ENCODE results near the gene ANXA7.

Gene ANXA7

DNA sequence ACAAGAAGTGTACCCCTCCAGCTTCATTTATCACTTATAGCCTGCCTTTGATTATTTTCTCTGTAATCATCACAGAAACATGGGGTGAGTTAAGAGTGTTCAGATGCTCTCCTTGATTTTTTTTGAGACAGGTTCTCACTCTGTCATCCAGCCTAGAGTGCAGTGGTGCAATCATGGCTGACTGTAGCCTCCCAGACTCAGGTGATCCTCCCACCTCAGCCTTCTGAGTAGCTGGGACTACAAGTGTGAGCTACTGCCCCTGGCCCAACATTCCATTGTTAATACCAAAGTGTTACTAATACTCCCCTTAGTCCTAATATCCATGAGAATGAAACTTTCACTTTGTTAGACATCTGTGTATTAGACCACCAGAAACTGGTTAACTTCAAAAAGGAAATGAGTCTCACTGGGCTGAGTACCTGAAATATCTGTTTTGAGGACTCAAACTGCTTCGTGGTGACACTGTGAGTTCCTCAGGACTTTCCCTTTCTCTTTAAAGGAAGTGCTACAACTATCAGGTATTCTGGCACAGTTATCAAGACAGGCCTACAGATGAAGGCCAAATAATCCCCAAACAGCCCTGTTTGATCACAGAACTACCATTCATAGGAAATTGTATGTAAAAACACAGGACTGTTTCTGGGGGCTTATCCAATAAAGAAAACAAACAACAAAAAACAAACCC lies 34.7 kb downstream of the ANXA7 start:
- Histone ChIP-seq H3K4me3 (ENCODE audit: extremely low read depth, insufficient read depth, low read length, poor library complexity, severe bottlenecking) (no peak overlapping the region), H3K9me3 (ENCODE audit: control insufficient read depth, low read length) (no peaks in the 10 kb centered on the region), H3K36me3 (ENCODE audit: control insufficient read depth, insufficient read depth, low read length) (peaks cover 72% of the 10 kb centered on the region), H3K4me1 (ENCODE audit: control insufficient read depth, insufficient read depth, low read length, poor library complexity, severe bottlenecking) (no peaks in the 10 kb centered on the region), H3K27ac (ENCODE audit: low read depth, low read length, severe bottlenecking) (no peak overlapping the region)
- WGBS, 2 experiments (ENCODE audit: insufficient coverage in 2 of 2): 82 to 88% methylated on average over 1 of the region's 1 CpG

DNA sequence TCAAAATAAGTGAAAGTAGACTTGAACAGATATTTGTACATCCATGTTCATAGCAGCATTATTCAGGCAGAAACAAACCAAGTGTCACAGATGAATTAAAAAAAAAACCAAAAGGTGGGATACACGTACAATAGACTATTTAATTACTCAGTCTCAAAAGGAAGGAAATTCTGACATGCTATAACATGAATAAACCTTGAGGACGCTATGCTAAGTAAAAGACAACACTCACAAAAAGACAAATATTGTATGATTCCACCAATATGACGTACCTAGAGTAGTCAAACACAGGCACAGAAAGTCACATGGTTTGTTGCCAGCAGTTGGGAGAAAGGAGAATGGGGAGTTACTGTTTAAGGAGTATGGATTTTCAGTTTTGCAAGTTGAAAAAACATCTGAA lies 37.2 kb downstream of the ANXA7 start:
- H3K4me1 ChIP-seq (ENCODE audit: control insufficient read depth, insufficient read depth, low read length, poor library complexity, severe bottlenecking): no peaks in the 10 kb centered on the region
- peaks cover 65% of the 10 kb centered on the region for H3K36me3 ChIP-seq (ENCODE audit: control insufficient read depth, insufficient read depth, low read length)
- no peak overlapping the region for H3K4me3 ChIP-seq (ENCODE audit: extremely low read depth, insufficient read depth, low read length, poor library complexity, severe bottlenecking)
- WGBS, 2 experiments (ENCODE audit: insufficient coverage in 2 of 2): 100% methylated on average over 1 of the region's 3 CpGs
- H3K27ac ChIP-seq (ENCODE audit: low read depth, low read length, severe bottlenecking): no peak overlapping the region
- no peaks in the 10 kb centered on the region for H3K9me3 ChIP-seq (ENCODE audit: control insufficient read depth, low read length)

DNA sequence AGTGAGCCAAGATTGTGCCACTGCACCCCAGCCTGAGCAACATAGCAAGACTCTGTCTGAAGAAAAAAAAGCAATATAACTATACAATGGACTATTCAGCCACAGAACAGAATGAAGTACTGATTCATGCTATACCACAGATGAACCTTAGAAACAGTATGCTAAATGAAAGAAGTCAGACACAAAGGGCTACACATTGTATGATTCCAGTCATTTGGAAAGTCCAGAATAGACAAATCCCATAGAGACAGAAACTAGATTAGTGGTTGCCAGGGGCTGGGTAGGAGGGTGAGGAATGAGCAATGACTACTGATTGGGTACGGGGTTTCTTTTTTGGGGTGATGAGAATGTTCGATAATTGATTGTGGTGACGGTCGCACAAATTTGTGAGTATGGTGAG lies 45.6 kb downstream of the ANXA7 start:
- peaks cover 29% of the 10 kb centered on the region for H3K36me3 ChIP-seq (ENCODE audit: control insufficient read depth, insufficient read depth, low read length)
- WGBS, 2 experiments (ENCODE audit: insufficient coverage in 2 of 2): 100% methylated on average over 1 to 4 of the region's 4 CpGs

DNA sequence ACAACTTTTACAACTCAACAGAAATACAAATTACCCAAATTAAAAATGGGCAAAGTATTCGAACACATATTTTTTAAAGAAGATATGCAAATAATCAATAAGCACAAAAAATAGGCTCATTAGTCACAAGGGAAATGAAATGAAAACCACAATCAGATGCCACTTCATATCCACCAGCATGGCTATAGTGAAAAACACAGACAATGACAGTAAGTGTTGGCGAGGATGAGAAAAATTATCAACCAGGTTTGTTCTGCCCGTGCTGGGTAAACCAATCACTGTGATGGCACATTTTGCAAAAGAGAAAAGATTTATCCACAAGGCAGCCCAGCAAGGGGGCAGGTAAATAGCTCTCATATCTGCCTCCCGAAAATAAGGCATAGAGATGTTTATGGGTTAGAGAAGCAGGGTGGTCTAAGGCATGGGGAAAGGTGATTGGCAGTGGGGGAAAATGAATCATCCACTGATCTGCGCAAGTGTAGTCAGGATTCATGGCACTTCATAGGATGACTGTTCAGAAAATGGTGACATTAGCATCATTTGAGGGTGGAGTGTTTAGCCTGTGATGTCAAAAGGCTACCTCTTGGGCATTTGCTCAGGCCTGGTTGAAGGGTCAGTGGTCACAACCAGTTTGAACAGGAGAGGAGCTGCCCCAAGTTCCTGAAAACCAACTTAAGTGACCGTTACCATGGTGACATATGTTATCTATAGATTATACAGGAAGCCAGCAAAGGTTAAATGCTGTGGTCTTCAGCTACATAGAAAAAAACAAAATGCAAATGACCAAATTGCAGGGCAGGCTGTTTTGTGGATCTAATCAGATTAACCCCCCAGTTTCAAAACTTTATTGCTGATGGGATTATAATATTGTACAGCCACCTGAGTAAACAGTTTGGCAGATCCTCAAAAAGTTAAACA lies 47.2 kb downstream of the ANXA7 start:
- no peak overlapping the region for H3K27ac ChIP-seq (ENCODE audit: low read depth, low read length, severe bottlenecking)
- H3K4me1 ChIP-seq (ENCODE audit: control insufficient read depth, insufficient read depth, low read length, poor library complexity, severe bottlenecking): no peaks in the 10 kb centered on the region
- no peak overlapping the region for H3K4me3 ChIP-seq (ENCODE audit: extremely low read depth, insufficient read depth, low read length, poor library complexity, severe bottlenecking)
- H3K36me3 ChIP-seq (ENCODE audit: control insufficient read depth, insufficient read depth, low read length): peaks cover 28% of the 10 kb centered on the region
- 94 to 99% methylated on average over 4 to 5 of the region's 6 CpGs for WGBS, 2 experiments (ENCODE audit: insufficient coverage in 2 of 2)
- H3K9me3 ChIP-seq (ENCODE audit: control insufficient read depth, low read length): no peaks in the 10 kb centered on the region

More for the DNA sequence above, 45.6 kb downstream of the ANXA7 start:
- Histone ChIP-seq H3K4me1 (ENCODE audit: control insufficient read depth, insufficient read depth, low read length, poor library complexity, severe bottlenecking) (no peaks in the 10 kb centered on the region), H3K9me3 (ENCODE audit: control insufficient read depth, low read length) (no peaks in the 10 kb centered on the region), H3K27ac (ENCODE audit: low read depth, low read length, severe bottlenecking) (no peak overlapping the region), H3K4me3 (ENCODE audit: extremely low read depth, insufficient read depth, low read length, poor library complexity, severe bottlenecking) (no peak overlapping the region)

DNA sequence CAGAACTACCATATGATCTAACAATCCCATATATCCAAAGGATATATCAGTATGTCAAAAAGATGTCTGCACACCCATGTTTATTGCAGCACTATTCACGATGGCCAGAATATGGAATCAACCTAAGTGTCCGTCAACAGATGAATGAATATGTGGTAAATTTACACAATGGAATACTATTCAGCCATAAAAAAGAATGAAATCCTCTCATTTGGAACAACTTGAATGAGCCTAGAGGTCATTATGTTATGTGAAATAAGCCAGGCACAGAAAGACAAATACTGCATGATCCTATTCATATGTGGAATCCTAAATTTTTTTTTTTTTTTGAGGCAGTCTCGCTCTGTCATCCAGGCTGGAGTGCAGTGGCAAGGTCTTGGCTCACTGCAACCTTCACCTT lies 48.9 kb downstream of the ANXA7 start:
- no peak overlapping the region for H3K4me3 ChIP-seq (ENCODE audit: extremely low read depth, insufficient read depth, low read length, poor library complexity, severe bottlenecking)
- no peaks in the 10 kb centered on the region for H3K4me1 ChIP-seq (ENCODE audit: control insufficient read depth, insufficient read depth, low read length, poor library complexity, severe bottlenecking)
- H3K9me3 ChIP-seq (ENCODE audit: control insufficient read depth, low read length): no peaks in the 10 kb centered on the region
- H3K36me3 ChIP-seq (ENCODE audit: control insufficient read depth, insufficient read depth, low read length): peaks cover 21% of the 10 kb centered on the region
- WGBS, 2 experiments (ENCODE audit: insufficient coverage in 2 of 2): 83 to 100% methylated on average over 1 of the region's 3 CpGs
- no peak overlapping the region for H3K27ac ChIP-seq (ENCODE audit: low read depth, low read length, severe bottlenecking)

DNA sequence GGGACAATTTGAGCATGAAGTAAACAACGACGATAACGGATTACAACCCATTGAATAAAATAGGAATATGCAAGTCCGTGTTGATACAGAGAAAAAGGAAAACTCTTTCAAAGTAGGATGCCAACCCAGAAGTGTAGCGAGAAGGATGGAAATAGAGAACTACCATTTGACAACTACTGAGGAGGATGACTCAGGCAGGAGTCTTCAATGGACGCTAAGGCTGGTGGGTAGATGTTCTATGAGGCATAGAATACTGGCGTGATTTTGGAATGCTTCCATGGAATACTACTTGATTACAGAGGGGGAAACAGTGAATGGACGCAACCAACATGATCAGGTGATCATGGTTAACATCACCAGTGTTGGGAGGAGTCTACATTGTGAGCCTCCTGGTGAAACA lies 54.4 kb downstream of the ANXA7 start:
- no peaks in the 10 kb centered on the region for H3K36me3 ChIP-seq (ENCODE audit: control insufficient read depth, insufficient read depth, low read length)
- no peaks in the 10 kb centered on the region for H3K4me1 ChIP-seq (ENCODE audit: control insufficient read depth, insufficient read depth, low read length, poor library complexity, severe bottlenecking)
- no peak overlapping the region for H3K4me3 ChIP-seq (ENCODE audit: extremely low read depth, insufficient read depth, low read length, poor library complexity, severe bottlenecking)
- H3K27ac ChIP-seq (ENCODE audit: low read depth, low read length, severe bottlenecking): no peak overlapping the region
- H3K9me3 ChIP-seq (ENCODE audit: control insufficient read depth, low read length): no peaks in the 10 kb centered on the region
- 92 to 96% methylated on average over 7 of the region's 8 CpGs for WGBS, 2 experiments (ENCODE audit: insufficient coverage in 2 of 2)

DNA sequence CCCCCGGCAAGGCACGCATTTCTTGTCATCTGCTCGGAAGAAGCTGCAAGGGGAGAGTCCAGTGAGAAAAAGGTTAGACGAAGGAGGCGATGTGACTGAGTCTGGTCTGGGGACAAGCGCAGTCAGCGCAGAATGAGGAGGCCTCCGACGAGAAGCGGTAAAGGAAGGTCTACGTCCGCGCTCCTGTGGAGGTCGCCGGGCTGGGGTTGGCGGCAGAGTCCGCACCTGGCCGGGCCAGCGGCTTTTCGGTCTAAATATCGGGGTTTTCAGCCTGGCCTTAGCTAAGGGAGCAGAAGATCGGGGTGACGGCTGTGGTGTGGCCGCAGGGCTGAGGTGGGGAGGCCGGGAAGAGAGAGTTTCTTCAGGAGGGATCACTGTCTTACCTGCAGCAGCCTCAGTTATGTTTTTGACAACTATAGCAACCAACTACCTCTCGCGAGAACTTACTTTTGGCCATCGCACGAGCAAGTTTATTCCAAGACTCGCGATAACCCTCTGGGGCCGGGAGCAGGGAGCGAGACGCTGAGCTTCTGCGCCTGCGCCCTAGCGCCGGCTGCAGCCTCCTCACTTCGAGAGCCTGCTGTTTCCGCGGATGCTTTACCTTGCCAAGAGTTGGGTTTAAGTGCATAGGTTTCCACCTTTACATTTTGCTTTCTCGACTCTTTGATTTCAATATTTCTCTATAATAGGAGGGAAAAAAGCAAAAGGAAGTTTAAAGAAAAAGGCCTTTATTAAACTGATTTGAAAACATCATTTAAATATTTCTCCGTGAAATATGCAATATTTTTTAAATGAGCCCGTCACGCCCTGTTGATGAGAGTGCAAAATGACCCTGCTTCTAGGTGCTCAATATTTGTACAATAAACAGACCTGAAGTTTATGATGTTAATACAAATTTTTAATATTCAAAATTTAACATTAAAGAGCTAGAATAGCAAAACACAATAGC lies 55.3 kb downstream of the ANXA7 start, which contains the start of gene CFAP70:
CFAP70 (minus strand) TSS at position 534 of the 949 bp plus-strand sequence. CDS start 4,068 bp downstream, outside the sequence.
- Histone ChIP-seq H3K36me3 (ENCODE audit: control insufficient read depth, insufficient read depth, low read length) (no peaks in the 10 kb centered on the region), H3K4me1 (ENCODE audit: control insufficient read depth, insufficient read depth, low read length, poor library complexity, severe bottlenecking) (no peaks in the 10 kb centered on the region), H3K27ac (ENCODE audit: low read depth, low read length, severe bottlenecking) (no peak within 1 kb of the TSS), H3K9me3 (ENCODE audit: control insufficient read depth, low read length) (no peaks in the 10 kb centered on the region), H3K4me3 (ENCODE audit: extremely low read depth, insufficient read depth, low read length, poor library complexity, severe bottlenecking) (peak within 1 kb of the TSS; percentile 63)
- WGBS, 2 experiments (ENCODE audit: insufficient coverage in 2 of 2): 1 to 8% methylated on average over 28 to 34 of the region's 45 CpGs

DNA sequence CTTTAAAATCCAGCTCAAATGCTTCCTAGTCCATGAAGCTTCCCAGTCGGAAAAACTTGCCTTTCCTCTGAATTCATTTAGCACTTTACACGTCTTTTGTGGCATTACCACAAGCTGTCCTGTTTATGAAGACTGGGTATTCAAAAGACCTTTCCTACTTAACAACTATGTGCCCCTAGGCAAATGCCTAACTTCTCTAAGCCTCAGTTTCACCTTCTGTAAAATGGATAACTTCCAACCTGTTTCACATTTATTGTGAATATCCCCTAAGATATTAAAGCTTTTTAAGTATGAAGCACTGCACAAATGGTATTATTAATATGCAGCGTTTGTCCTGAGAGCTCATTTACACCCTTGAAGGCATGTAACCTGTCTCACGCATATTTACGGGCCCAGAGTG lies 56.0 kb downstream of the ANXA7 start:
- 63 to 88% methylated on average over 5 of the region's 5 CpGs for WGBS, 2 experiments (ENCODE audit: insufficient coverage in 2 of 2)
- Histone ChIP-seq H3K27ac (ENCODE audit: low read depth, low read length, severe bottlenecking) (no peak overlapping the region), H3K4me3 (ENCODE audit: extremely low read depth, insufficient read depth, low read length, poor library complexity, severe bottlenecking) (peak overlapping the region; percentile 63), H3K9me3 (ENCODE audit: control insufficient read depth, low read length) (no peaks in the 10 kb centered on the region), H3K36me3 (ENCODE audit: control insufficient read depth, insufficient read depth, low read length) (no peaks in the 10 kb centered on the region), H3K4me1 (ENCODE audit: control insufficient read depth, insufficient read depth, low read length, poor library complexity, severe bottlenecking) (no peaks in the 10 kb centered on the region)

DNA sequence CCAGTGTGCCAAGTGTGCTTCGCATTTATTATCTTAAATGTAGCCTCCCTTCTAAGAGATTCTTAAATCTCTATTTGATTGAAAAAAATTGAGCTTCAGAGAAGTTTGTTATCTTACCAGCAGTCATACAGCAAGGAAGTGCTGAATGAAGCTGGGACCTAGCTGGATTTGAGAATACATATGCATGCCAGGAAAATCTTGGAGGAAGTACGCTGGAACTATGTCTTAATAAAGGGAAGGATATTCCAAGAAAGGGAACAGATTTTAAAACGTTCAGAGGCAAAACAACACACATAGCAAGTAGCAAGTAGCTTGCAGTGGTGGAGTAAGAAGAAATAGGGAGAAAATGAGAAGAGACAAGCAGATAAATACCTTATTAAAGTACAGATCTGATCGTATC lies 56.7 kb downstream of the ANXA7 start:
- WGBS, 2 experiments (ENCODE audit: insufficient coverage in 2 of 2): 83 to 100% methylated on average over 1 of the region's 4 CpGs
- no peak overlapping the region for H3K27ac ChIP-seq (ENCODE audit: low read depth, low read length, severe bottlenecking)
- no peaks in the 10 kb centered on the region for H3K4me1 ChIP-seq (ENCODE audit: control insufficient read depth, insufficient read depth, low read length, poor library complexity, severe bottlenecking)
- H3K4me3 ChIP-seq (ENCODE audit: extremely low read depth, insufficient read depth, low read length, poor library complexity, severe bottlenecking): no peak overlapping the region
- H3K9me3 ChIP-seq (ENCODE audit: control insufficient read depth, low read length): no peaks in the 10 kb centered on the region
- no peaks in the 10 kb centered on the region for H3K36me3 ChIP-seq (ENCODE audit: control insufficient read depth, insufficient read depth, low read length)

DNA sequence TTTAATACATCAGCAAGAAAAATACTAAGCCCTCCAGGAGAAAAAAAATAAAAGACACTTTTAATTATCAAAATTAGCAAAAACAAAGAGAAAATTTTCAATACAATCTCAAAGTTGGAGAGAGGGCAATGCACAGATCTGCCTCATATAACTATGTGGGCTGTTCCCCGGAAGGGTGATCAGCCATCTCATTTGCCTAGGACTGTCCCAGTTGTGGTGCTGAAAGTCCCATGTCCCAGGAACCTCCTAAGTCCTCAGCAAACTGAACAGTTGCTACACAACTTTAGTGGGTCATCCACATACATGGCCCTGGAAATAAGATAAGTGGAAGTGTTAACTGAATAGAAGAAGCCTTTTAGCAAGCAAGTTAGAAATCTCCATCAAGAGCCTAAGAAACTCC lies 69.6 kb downstream of the ANXA7 start:
- H3K4me3 ChIP-seq (ENCODE audit: extremely low read depth, insufficient read depth, low read length, poor library complexity, severe bottlenecking): no peak overlapping the region
- no peaks in the 10 kb centered on the region for H3K4me1 ChIP-seq (ENCODE audit: control insufficient read depth, insufficient read depth, low read length, poor library complexity, severe bottlenecking)
- no peaks in the 10 kb centered on the region for H3K36me3 ChIP-seq (ENCODE audit: control insufficient read depth, insufficient read depth, low read length)
- peaks cover 3% of the 10 kb centered on the region for H3K9me3 ChIP-seq (ENCODE audit: control insufficient read depth, low read length)
- WGBS, 2 experiments (ENCODE audit: insufficient coverage in 2 of 2): 89 to 100% methylated on average over 1 of the region's 1 CpG
- H3K27ac ChIP-seq (ENCODE audit: low read depth, low read length, severe bottlenecking): no peak overlapping the region
